SH-SY5Y (cell line): ENCODE measurements around the gene MOB1A.

Experiments
- GATA2 ChIP-seq: IDR thresholded peaks from 2 replicates; pipeline ENCODE4 v1.6.1; 2011; ENCODE audit warnings: mild to moderate bottlenecking, low read depth, low read length
- GATA3 ChIP-seq: IDR thresholded peaks from 2 replicates; pipeline ENCODE4 v1.6.1; 2011; ENCODE audit warnings: low read depth, mild to moderate bottlenecking, low read length, moderate library complexity

The MOB1A gene

GRCh38 chr2:74186038-74186437, 7.4 kb upstream of the MOB1A start:
- TF ChIP-seq GATA3 (no peak), GATA2 (no peak)

GRCh38 chr2:74183878-74184277, 5.2 kb upstream of the MOB1A start:
- TF ChIP-seq GATA3 = no peak
- TF ChIP-seq GATA2 = no peak

DNA sequence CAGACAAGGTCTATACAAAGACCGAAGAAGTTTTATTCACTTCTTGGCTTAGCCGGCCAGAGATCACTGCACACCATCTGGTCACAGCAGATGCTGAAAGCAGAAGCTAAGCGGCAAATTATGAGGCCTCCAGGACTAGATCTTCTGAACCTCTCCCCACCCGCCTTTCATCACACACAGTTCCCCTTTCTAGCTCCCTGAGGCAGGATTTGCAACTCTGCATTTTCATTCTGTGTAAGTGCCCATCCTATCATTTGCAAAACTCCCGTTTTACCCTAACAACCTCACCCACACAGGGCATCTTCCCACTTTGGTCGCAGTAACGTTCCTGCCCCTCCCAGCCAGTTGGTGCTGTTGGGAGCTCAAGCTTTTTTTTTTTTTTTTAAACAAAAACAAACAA, 3.1 kb upstream of the MOB1A start:
- TF ChIP-seq GATA3 (no peak), GATA2 (no peak)

GRCh38 chr2:74179063-74179865, 585 bp upstream of the MOB1A start:
- TF ChIP-seq GATA3 (no peak), GATA2 (no peak)

GRCh38 chr2:74177696-74178095, 983 bp downstream of the MOB1A start:
- TF ChIP-seq GATA3 = no peak
- no peak for TF ChIP-seq GATA2

DNA sequence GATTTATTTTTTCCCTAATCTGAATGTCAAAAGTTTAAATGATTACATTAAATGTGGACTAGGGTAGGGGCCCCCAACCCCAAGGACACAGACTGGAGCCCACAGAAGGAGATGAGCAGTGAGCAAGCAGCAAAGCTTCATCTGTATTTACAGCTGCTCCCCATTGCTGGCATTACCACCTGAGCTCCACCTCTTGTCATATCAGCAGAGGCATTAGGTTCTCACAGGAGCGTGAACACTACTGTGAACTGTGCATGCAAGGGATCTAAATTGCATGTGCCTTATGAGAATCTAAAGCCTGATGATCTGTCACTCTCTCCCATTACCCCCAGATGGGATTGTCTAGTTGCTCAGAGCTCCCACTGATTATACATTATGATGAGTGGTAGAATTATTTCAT, 3.8 kb downstream of the MOB1A start:
- TF ChIP-seq GATA2 = no peak
- TF ChIP-seq GATA3 = no peak

DNA sequence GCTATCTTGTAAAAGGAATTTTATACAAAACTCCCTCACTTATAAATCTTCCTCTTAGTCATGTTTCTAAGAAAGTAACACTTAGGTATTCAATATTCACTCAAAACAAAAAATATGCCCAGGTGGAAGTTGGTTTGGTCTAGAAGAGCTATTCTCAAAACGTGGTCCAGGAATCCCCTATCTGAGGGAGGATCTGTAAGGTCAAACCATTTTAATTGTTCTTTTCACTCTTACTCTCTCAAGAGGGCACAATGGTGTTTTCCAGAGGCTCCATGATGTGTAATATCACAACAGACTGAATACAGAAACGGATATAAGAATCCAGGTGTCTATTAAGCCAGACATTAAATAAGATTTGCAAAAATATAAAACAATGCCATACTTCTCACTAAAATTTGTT, 9.9 kb downstream of the MOB1A start:
- TF ChIP-seq GATA3 (no peak), GATA2 (no peak)

GRCh38 chr2:74164761-74165160, 13.9 kb downstream of the MOB1A start:
- TF ChIP-seq GATA2 = no peak
- TF ChIP-seq GATA3 = no peak

- TF ChIP-seq GATA2 (no peak), GATA3 (no peak)
Observed at GRCh38 chr2:74162951-74163350, 15.7 kb downstream of the MOB1A start.

DNA sequence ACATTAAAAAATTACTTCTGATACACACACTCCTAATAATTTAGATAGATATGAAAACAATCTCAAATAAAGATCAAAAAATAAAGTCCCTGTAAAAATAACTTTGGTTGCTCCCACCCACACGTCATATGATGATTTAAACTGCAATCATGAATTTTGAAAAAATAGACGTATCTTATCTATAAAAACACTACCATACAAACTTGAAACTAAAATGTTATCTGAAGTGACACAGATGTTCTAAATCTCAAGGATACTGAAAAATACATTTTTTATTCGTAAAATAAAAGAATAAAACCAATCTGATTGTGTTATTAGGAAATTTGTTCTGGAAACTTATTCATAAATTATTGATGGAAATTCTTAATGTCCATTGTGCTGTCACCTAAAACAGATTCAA, 22.8 kb downstream of the MOB1A start:
- no peak for TF ChIP-seq GATA2
- TF ChIP-seq GATA3 = no peak

DNA sequence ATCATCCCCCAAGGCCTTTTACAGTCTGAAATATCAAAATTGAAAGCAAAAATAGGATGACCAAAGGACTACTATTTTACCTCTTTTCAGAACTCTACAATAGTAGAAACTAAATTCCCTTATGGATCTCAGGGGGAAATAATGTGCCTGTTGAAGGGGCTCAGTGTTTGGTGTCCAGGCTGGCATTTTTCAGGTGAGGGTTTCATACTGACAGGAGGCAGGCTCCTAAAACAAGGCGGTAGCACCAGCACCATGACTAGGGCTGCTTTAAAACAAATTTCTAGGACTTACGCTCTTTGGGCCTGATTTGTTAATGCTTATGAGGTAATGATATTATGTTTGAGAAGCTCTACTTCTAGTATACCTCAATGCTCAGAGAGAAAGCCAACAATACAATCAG, 25.7 kb downstream of the MOB1A start:
- TF ChIP-seq GATA3 (no peak), GATA2 (no peak)

GRCh38 chr2:74149570-74150319, 28.9 kb downstream of the MOB1A start:
- TF ChIP-seq GATA2 (no peak), GATA3 (no peak)

- TF ChIP-seq GATA3 = no peak
Observed at GRCh38 chr2:74149247-74149525, 29.5 kb downstream of the MOB1A start.

DNA sequence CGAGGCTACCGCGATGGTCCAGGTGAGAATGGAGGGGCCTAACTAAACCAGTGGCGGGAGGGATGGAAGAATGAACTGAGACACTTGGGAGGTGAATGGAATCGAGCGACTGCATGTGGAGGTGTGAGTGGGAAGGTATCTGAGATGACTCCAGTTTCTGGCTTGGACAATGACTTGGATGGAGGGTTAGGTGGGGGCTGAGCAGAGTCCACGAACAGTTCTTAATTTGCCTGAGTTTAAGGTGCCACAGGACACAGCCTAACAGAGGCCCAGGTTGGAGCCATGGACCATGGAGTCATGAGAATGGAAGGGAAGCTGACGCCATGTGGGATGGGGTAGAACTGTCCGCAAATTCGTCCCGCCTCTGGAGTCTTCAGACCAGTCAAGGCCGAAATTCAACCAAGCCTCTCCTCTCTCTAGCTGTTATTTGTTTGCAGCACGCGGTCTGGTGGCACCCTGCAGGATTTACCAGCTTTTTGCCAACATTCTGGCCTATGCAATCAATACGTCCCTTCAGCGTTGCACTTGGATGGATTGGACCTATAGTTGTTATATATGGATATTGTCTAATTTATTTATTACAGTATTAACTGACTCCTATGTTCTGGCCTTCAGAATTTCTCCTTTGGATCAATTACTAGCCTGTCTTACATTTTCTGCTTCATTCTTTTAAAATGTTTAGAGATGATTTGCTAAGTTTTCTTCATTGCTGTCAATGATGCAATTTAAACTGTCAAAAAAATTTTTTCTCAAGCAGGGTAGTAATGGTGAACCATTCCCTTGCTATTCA, 30.0 kb downstream of the MOB1A start:
- no peak for TF ChIP-seq GATA2
- TF ChIP-seq GATA3 = no peak
